Stimulated activated effector memory CD8-positive, alpha-beta T cell treated with anti-CD3 and anti-CD28 coated beads, Interleukin-12 subunit alpha, Interleukin-12 subunit beta, amount 100 ng/mL, for 72 hours (primary cell): Measurements from ENCODE around the gene CCDC33.
A peak's percentile ranks its signal among the peaks of the same experiment; 100 is the strongest.

Experiments used
- ATAC-seq: fragments of 150-1000 bp; cut with Tn5 transposase; 2 replicates; pipeline ENCODE4 v1.10.0; 2021
- DNase-seq, 2 donors: peaks; one replicate each; pipeline ENCODE4 v3.0.0; 2021 to 2022; ENCODE audit warnings: low spot score in 2 of 2
- H3K27ac Mint-ChIP-seq: one replicate; pipeline ENCODE4 v1.8.0; 2022; ENCODE audit warnings: mild to moderate bottlenecking, mixed read lengths
- H3K36me3 Mint-ChIP-seq: one replicate; pipeline ENCODE4 v1.8.0; 2022; ENCODE audit warnings: mild to moderate bottlenecking, mixed read lengths
- H3K4me1 Mint-ChIP-seq: one replicate; pipeline ENCODE4 v1.8.0; 2022; ENCODE audit warnings: mixed read lengths
- H3K4me3 Mint-ChIP-seq: one replicate; pipeline ENCODE4 v1.8.0; 2022; ENCODE audit warnings: mild to moderate bottlenecking, mixed read lengths
- H3K9me3 Mint-ChIP-seq: one replicate; pipeline ENCODE4 v1.8.0; 2022; ENCODE audit warnings: mixed read lengths

CCDC33 gene

GRCh38 chr15:74274470-74275038 is 38.4 kb downstream of the CCDC33 start:
- DNase-seq (no peak), ATAC-seq (no peak)
- Mint-ChIP-seq H3K36me3 (no peaks in the 10 kb centered on the region), H3K4me1 (peaks cover 6% of the 10 kb centered on the region), H3K9me3 (no peaks in the 10 kb centered on the region), H3K4me3 (no peak overlapping the region), H3K27ac (no peak overlapping the region)

- Mint-ChIP-seq H3K9me3 (no peaks in the 10 kb centered on the region), H3K27ac (no peak overlapping the region), H3K36me3 (no peaks in the 10 kb centered on the region), H3K4me3 (no peak overlapping the region), H3K4me1 (peaks cover 6% of the 10 kb centered on the region)
- DNase-seq (no peak), ATAC-seq (no peak)
Observed at GRCh38 chr15:74275957-74276356, 39.8 kb downstream of the CCDC33 start.

- H3K36me3 Mint-ChIP-seq, result no peaks in the 10 kb centered on the region
- H3K9me3 Mint-ChIP-seq, result no peaks in the 10 kb centered on the region
- no peak overlapping the region for H3K4me3 Mint-ChIP-seq
- no peak overlapping the region for H3K27ac Mint-ChIP-seq
- no peak for ATAC-seq
- DNase-seq, result no peak
- peaks cover 6% of the 10 kb centered on the region for H3K4me1 Mint-ChIP-seq
Observed at GRCh38 chr15:74276560-74276959, 40.4 kb downstream of the CCDC33 start.

- Mint-ChIP-seq H3K4me1 (peaks cover 6% of the 10 kb centered on the region), H3K36me3 (no peaks in the 10 kb centered on the region), H3K9me3 (no peaks in the 10 kb centered on the region), H3K4me3 (no peak overlapping the region), H3K27ac (no peak overlapping the region)
- DNase-seq (no peak), ATAC-seq (no peak)
Observed at GRCh38 chr15:74277242-74277810, 41.2 kb downstream of the CCDC33 start.

GRCh38 chr15:74278207-74278606 is 42.1 kb downstream of the CCDC33 start:
- ATAC-seq (no peak), DNase-seq (no peak)
- Mint-ChIP-seq H3K27ac (no peak overlapping the region), H3K4me1 (peaks cover 6% of the 10 kb centered on the region), H3K4me3 (no peak overlapping the region), H3K36me3 (no peaks in the 10 kb centered on the region), H3K9me3 (no peaks in the 10 kb centered on the region)

GRCh38 chr15:74281147-74282133 is 45.3 kb downstream of the CCDC33 start:
- no peak overlapping the region for H3K27ac Mint-ChIP-seq
- peaks cover 5% of the 10 kb centered on the region for H3K4me1 Mint-ChIP-seq
- ATAC-seq, result no peak
- no peak for DNase-seq
- H3K4me3 Mint-ChIP-seq, result no peak overlapping the region
- no peaks in the 10 kb centered on the region for H3K9me3 Mint-ChIP-seq
- no peaks in the 10 kb centered on the region for H3K36me3 Mint-ChIP-seq

GRCh38 chr15:74283368-74283767 is 47.2 kb downstream of the CCDC33 start:
- ATAC-seq, result no peak
- Mint-ChIP-seq H3K4me1 (no peaks in the 10 kb centered on the region), H3K4me3 (no peak overlapping the region), H3K36me3 (no peaks in the 10 kb centered on the region), H3K27ac (no peak overlapping the region), H3K9me3 (no peaks in the 10 kb centered on the region)
- no peak for DNase-seq

GRCh38 chr15:74289671-74290070 is 53.5 kb downstream of the CCDC33 start:
- Mint-ChIP-seq H3K27ac (no peak overlapping the region), H3K36me3 (no peaks in the 10 kb centered on the region), H3K9me3 (peaks cover 4% of the 10 kb centered on the region), H3K4me3 (no peak overlapping the region), H3K4me1 (peaks cover 11% of the 10 kb centered on the region)
- no peak for DNase-seq
- ATAC-seq, result no peak

- Mint-ChIP-seq H3K36me3 (no peaks in the 10 kb centered on the region), H3K4me3 (no peak overlapping the region), H3K4me1 (peaks cover 11% of the 10 kb centered on the region), H3K9me3 (peaks cover 4% of the 10 kb centered on the region), H3K27ac (no peak overlapping the region)
- DNase-seq, result no peak
- ATAC-seq, result no peak
Observed at GRCh38 chr15:74290645-74291044, 54.5 kb downstream of the CCDC33 start.

GRCh38 chr15:74291101-74292071 is 55.3 kb downstream of the CCDC33 start:
- Mint-ChIP-seq H3K27ac (no peak overlapping the region), H3K36me3 (no peaks in the 10 kb centered on the region), H3K4me3 (peak overlapping the region; percentile 34), H3K9me3 (peaks cover 4% of the 10 kb centered on the region), H3K4me1 (peaks cover 11% of the 10 kb centered on the region)
- peak; percentile 64 to 84 for DNase-seq
- ATAC-seq, result peak; percentile 79

GRCh38 chr15:74293021-74293810 is 57.1 kb downstream of the CCDC33 start:
- DNase-seq (no peak), ATAC-seq (no peak)
- no peak overlapping the region for H3K27ac Mint-ChIP-seq
- peaks cover 4% of the 10 kb centered on the region for H3K9me3 Mint-ChIP-seq
- H3K4me3 Mint-ChIP-seq, result no peak overlapping the region
- H3K36me3 Mint-ChIP-seq, result no peaks in the 10 kb centered on the region
- H3K4me1 Mint-ChIP-seq, result peaks cover 11% of the 10 kb centered on the region

- no peaks in the 10 kb centered on the region for H3K36me3 Mint-ChIP-seq
- no peak for ATAC-seq
- H3K9me3 Mint-ChIP-seq, result peaks cover 4% of the 10 kb centered on the region
- H3K27ac Mint-ChIP-seq, result no peak overlapping the region
- peaks cover 11% of the 10 kb centered on the region for H3K4me1 Mint-ChIP-seq
- H3K4me3 Mint-ChIP-seq, result no peak overlapping the region
- DNase-seq, result no peak
Observed at GRCh38 chr15:74294010-74294409, 57.9 kb downstream of the CCDC33 start.

- ATAC-seq (no peak), DNase-seq (no peak)
- no peaks in the 10 kb centered on the region for H3K36me3 Mint-ChIP-seq
Observed at GRCh38 chr15:74295800-74296199, 59.7 kb downstream of the CCDC33 start.

GRCh38 chr15:74297887-74298286 is 61.8 kb downstream of the CCDC33 start:
- no peaks in the 10 kb centered on the region for H3K4me1 Mint-ChIP-seq
- no peak for DNase-seq
- no peak overlapping the region for H3K4me3 Mint-ChIP-seq
- H3K9me3 Mint-ChIP-seq, result no peaks in the 10 kb centered on the region
- H3K27ac Mint-ChIP-seq, result no peak overlapping the region
- H3K36me3 Mint-ChIP-seq, result no peaks in the 10 kb centered on the region
- ATAC-seq, result no peak

More at GRCh38 chr15:74295800-74296199, 59.7 kb downstream of the CCDC33 start:
- H3K4me1 Mint-ChIP-seq, result peaks cover 11% of the 10 kb centered on the region
- H3K27ac Mint-ChIP-seq, result no peak overlapping the region
- H3K9me3 Mint-ChIP-seq, result peaks cover 4% of the 10 kb centered on the region
- H3K4me3 Mint-ChIP-seq, result no peak overlapping the region
